Loucy (cell line): ENCODE measurements around the gene AKAP13.

Experiments
- H2AFZ ChIP-seq: fragments of 200-600 bp; sonication (generic); 2 replicates; pipeline ENCODE4 v1.6.0; 2016; ENCODE audit warnings: antibody characterized with exemption, mild to moderate bottlenecking, low read length, moderate library complexity
- H3F3A ChIP-seq: fragments of 200-600 bp; 2 replicates; pipeline ENCODE4 v1.6.0; 2016; ENCODE audit warnings: antibody characterized with exemption, low read depth, mild to moderate bottlenecking
- H3K27me3 ChIP-seq: fragments of 200-600 bp; sonication (generic); 2 replicates; pipeline ENCODE4 v1.6.1; 2014; ENCODE audit warnings: low read length, mild to moderate bottlenecking; ENCODE audit not compliant: insufficient read depth, poor library complexity, severe bottlenecking
- H3K36me3 ChIP-seq: fragments of 200-600 bp; sonication (generic); 2 replicates; pipeline ENCODE4 v1.6.1; 2016; ENCODE audit warnings: low read length; ENCODE audit not compliant: insufficient read depth
- H3K4me1 ChIP-seq: fragments of 200-600 bp; sonication (generic); 2 replicates; pipeline ENCODE4 v1.5.1; 2014; ENCODE audit warnings: low read length, mild to moderate bottlenecking; ENCODE audit not compliant: insufficient read depth, poor library complexity, severe bottlenecking
- H3K4me2 ChIP-seq: fragments of 200-600 bp; sonication (generic); 2 replicates; pipeline ENCODE4 v1.6.0; 2014; ENCODE audit warnings: antibody characterized with exemption, low read length, low read depth, mild to moderate bottlenecking; ENCODE audit not compliant: poor library complexity, severe bottlenecking
- H3K4me3 ChIP-seq: fragments of 200-600 bp; sonication (generic); 2 replicates; pipeline ENCODE4 v1.5.1; 2014; ENCODE audit warnings: low read length, mild to moderate bottlenecking, mixed read lengths; ENCODE audit not compliant: poor library complexity, severe bottlenecking
- H3K79me2 ChIP-seq: fragments of 200-600 bp; sonication (generic); 2 replicates; pipeline ENCODE4 v1.6.1; 2014; ENCODE audit warnings: low read length; ENCODE audit not compliant: insufficient read depth
- H3K9ac ChIP-seq: fragments of 200-600 bp; sonication (generic); 2 replicates; pipeline ENCODE4 v1.6.0; 2014; ENCODE audit warnings: mild to moderate bottlenecking, low read depth, low read length, moderate library complexity; ENCODE audit not compliant: poor library complexity, severe bottlenecking
- H3K9me2 ChIP-seq: fragments of 200-600 bp; sonication (generic); replicated peaks from 2 replicates; pipeline ENCODE4 v1.6.1; 2016; ENCODE audit warnings: low read depth, low read length, mixed read lengths
- H3K9me3 ChIP-seq: fragments of 200-600 bp; sonication (generic); 2 replicates; pipeline ENCODE4 v1.6.1; 2014; ENCODE audit warnings: mild to moderate bottlenecking, antibody characterized with exemption, low read length, low read depth; ENCODE audit not compliant: insufficient read depth
- H4K20me1 ChIP-seq: fragments of 200-600 bp; sonication (generic); 2 replicates; pipeline ENCODE4 v1.6.0; 2014; ENCODE audit warnings: antibody characterized with exemption, low read length, mild to moderate bottlenecking; ENCODE audit not compliant: insufficient read depth, poor library complexity, severe bottlenecking
- EZH2phosphoT487 ChIP-seq: fragments of 200-600 bp; IDR thresholded peaks from 2 replicates; pipeline ENCODE4 v1.6.1; 2018; ENCODE audit warnings: antibody characterized with exemption, mild to moderate bottlenecking, moderate library complexity, borderline replicate concordance
- TF ChIP-seq, protein P1 (sequence below): fragments of 200-600 bp; sonication (generic); conservative IDR thresholded peaks from 2 replicates; pipeline ENCODE4 v1.5.1; 2014; ENCODE audit warnings: mild to moderate bottlenecking, antibody characterized with exemption, low read length

Gene AKAP13

DNA sequence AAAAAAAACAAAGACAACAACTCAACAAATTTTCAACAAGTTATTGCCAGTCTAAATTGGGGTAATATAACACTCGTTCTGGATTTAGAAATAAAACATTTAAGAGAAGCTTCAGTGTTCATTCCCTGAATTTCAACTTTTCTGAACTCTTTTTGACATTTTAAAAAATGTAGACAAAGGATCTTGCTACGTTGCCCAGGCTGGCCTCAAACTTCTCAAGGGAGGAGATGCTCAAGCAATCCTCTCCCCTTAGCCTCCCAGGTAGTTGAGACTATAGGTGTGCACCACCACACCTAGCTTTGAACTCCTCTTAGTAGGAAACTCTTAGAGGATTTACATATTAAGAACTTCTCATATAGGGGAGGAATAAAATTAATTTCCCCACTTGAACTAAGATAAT, 91.9 kb downstream of the AKAP13 start:
- H3K79me2 ChIP-seq: peaks cover 12% of the 10 kb centered on the region; the same call in 1 of the 2 replicates

DNA sequence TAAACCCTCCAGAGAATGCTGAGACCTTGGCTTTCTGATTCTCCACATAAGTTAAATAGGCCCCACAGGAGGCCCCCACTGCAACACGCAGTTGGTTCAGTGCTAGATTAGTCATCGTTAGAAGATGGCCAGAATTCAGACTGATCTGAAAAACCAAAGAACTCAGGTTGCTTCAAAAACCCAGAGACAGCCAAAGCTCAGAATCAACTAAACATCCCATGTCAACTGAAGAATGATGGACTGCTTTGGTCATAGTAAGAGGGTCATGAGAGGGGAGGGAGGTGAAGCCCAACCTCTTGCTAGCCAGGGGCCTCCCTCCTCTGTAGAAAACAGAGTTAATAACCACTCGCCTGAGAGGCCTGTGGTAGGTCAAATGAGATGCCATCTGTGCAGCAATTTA, 93.1 kb downstream of the AKAP13 start:
- no peaks in the 10 kb centered on the region for H3K9me3 ChIP-seq
- H3K9ac ChIP-seq: no peak overlapping the region
- H3K4me3 ChIP-seq: no peak overlapping the region
- no peaks in the 10 kb centered on the region for H3K9me2 ChIP-seq
- H3F3A ChIP-seq: no peaks in the 10 kb centered on the region
- H3K27me3 ChIP-seq: no peaks in the 10 kb centered on the region
- H2AFZ ChIP-seq: no peak overlapping the region
- no peak overlapping the region for H3K4me2 ChIP-seq
- no peaks in the 10 kb centered on the region for H4K20me1 ChIP-seq
- H3K79me2 ChIP-seq: peaks cover 8% of the 10 kb centered on the region; the same call in 1 of the 2 replicates
- H3K4me1 ChIP-seq: peaks cover 30% of the 10 kb centered on the region
- TF ChIP-seq, protein P1, sequence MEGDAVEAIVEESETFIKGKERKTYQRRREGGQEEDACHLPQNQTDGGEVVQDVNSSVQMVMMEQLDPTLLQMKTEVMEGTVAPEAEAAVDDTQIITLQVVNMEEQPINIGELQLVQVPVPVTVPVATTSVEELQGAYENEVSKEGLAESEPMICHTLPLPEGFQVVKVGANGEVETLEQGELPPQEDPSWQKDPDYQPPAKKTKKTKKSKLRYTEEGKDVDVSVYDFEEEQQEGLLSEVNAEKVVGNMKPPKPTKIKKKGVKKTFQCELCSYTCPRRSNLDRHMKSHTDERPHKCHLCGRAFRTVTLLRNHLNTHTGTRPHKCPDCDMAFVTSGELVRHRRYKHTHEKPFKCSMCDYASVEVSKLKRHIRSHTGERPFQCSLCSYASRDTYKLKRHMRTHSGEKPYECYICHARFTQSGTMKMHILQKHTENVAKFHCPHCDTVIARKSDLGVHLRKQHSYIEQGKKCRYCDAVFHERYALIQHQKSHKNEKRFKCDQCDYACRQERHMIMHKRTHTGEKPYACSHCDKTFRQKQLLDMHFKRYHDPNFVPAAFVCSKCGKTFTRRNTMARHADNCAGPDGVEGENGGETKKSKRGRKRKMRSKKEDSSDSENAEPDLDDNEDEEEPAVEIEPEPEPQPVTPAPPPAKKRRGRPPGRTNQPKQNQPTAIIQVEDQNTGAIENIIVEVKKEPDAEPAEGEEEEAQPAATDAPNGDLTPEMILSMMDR: no peak
- TF ChIP-seq EZH2phosphoT487: no peak
- no peaks in the 10 kb centered on the region for H3K36me3 ChIP-seq

More for the DNA sequence above, 91.9 kb downstream of the AKAP13 start:
- Histone ChIP-seq H3K4me1 (peaks cover 30% of the 10 kb centered on the region), H3K36me3 (no peaks in the 10 kb centered on the region), H3K9me2 (no peaks in the 10 kb centered on the region), H2AFZ (no peak overlapping the region), H3F3A (no peaks in the 10 kb centered on the region), H3K9ac (no peak overlapping the region), H3K27me3 (no peaks in the 10 kb centered on the region), H4K20me1 (no peaks in the 10 kb centered on the region), H3K9me3 (no peaks in the 10 kb centered on the region), H3K4me3 (no peak overlapping the region), H3K4me2 (no peak overlapping the region)
- TF ChIP-seq, protein P1: no peak
- no peak for TF ChIP-seq EZH2phosphoT487

DNA sequence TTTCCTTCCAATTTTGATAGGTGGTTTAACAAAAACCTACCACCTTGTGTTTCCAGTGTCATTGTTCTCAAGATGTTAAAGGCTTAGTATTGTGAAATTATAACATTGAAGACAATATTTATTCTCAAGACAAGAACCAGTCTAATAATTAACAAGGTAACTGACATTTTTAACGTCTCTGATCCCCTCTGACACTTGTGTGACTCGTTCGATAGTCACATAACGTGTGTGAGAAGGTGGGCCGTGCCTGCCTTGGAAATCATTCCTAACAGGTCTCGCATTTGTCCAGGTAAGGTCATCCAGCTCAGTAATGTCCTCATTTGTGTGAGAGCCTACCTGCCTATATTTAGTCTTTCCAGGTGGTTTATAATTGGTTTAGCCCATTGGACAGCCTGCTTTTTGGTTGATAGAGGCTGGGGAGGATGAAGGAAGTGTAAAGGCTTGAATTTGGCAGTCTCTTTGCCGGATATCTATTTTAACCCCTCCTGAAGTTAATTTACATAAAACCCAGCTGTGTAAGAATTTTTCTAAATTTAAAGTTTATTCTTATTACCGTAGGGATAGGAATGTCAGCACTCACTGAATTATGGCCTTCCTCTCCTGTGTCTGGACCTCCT, 94.4 kb downstream of the AKAP13 start:
- Histone ChIP-seq H3K9me3 (no peaks in the 10 kb centered on the region), H3F3A (no peaks in the 10 kb centered on the region), H2AFZ (no peak overlapping the region), H3K36me3 (no peaks in the 10 kb centered on the region), H3K9ac (no peak overlapping the region), H3K4me2 (no peak overlapping the region), H4K20me1 (no peaks in the 10 kb centered on the region), H3K4me3 (no peak overlapping the region), H3K79me2 (peaks cover 8% of the 10 kb centered on the region; the same call in 1 of the 2 replicates), H3K4me1 (peaks cover 39% of the 10 kb centered on the region), H3K27me3 (no peaks in the 10 kb centered on the region), H3K9me2 (no peaks in the 10 kb centered on the region)
- TF ChIP-seq, protein P1: no peak
- no peak for TF ChIP-seq EZH2phosphoT487
